ENCODE results near the gene PRPF31. TPM values are rescaled to one million over a fixed set of nuclear protein-coding genes. Genes with fewer than 3 reads are reported as not detected.

Gene PRPF31
- total RNA-seq, 1 experiment from 2014 or later, result 109 TPM

- H3K4me2 ChIP-seq, result peak overlapping the region; percentile 71
- H3K36me3 ChIP-seq (ENCODE audit: low read depth), result no peaks in the 10 kb centered on the region
- H3K79me2 ChIP-seq (ENCODE audit: low read depth), result peaks cover 12% of the 10 kb centered on the region
- ChIA-PET CTCF (no interaction called here), POLR2A (ENCODE audit: unreplicated experiment) (no interaction called here)
- H3K4me3 ChIP-seq, result peak overlapping the region; percentile 51; the same call in 1 of the 2 replicates
- H3K9me2 ChIP-seq (ENCODE audit: insufficient read depth), result no peaks in the 10 kb centered on the region
- intact Hi-C loops (cut with micrococcal nuclease; ENCODE audit: unreplicated experiment), result loop anchor here (1.0 to 10.0 kb wide), 2 partner anchors 9 to 302 kb away; partner anchors contain the start of gene LENG9
- H3K27me3 ChIP-seq (ENCODE audit: insufficient read depth, low read depth), result no peaks in the 10 kb centered on the region
- peaks cover 44% of the 10 kb centered on the region; the same call in 1 of the 2 replicates for H3F3A ChIP-seq (ENCODE audit: insufficient read depth, low read depth)
- peaks cover 29% of the 10 kb centered on the region for H3K4me1 ChIP-seq (replicated peaks; ENCODE audit: insufficient read depth)
- H3K9me3 ChIP-seq (ENCODE audit: insufficient read depth, low read depth), result no peaks in the 10 kb centered on the region
- no TSS peak for BruUV-seq (replicated peaks)
- H4K20me1 ChIP-seq (ENCODE audit: insufficient read depth), result peaks cover 8% of the 10 kb centered on the region; the same call in 1 of the 2 replicates
- TF ChIP-seq CTCF (conservative IDR thresholded peaks at IDR 0.05) (no peak), EZH2 (IDR thresholded peaks at IDR 0.05; ENCODE audit: low read depth) (no peak)
- peak in 1 of 2 experiments; percentile 25 for DNase-seq
- H3K27ac ChIP-seq, result no peak overlapping the region
- H2AFZ ChIP-seq, result no peak overlapping the region
These were observed 47.3 kb downstream of the PRPF31 start for GRCh38 chr19:54162884-54163283.

DNA sequence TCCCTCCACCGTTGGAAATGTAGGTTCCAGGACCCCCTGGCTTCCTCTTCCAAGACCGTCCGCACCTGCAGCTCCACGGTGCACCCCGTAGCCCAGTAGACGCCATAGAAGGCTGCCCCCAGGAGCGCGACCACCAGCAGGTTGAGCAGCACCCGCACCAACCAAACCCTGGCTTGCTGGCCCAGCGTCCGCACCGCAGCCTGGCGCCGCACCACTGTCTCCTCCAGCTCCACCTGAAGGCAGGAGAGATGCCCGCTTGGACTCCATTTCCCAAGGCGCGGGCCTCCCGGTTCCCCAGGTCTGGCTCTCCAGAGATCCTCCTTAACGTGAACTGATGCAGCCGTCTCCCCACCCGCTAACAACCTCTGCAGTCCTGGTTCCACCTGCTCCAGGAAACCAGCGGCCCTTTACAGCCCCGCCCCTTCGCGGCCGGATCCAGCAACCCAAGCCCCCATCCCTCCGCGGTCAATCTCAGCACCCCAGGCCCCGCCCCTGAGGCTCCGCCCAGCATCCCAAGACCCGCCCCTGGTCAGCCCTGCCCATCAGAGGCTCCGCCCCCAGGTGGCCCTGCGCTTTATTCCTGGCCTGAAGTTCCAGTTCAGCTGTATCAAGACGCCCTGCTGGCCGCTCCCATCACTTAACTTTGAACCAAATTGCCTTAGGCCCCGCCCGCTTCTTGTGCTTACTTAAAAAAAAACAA is 49.0 kb downstream of the PRPF31 start:
- intact Hi-C loops (cut with micrococcal nuclease; ENCODE audit: unreplicated experiment), result loop anchor here (10.0 kb wide), 1 partner anchor 300 kb away; the partner anchor contains the start of gene LENG9
- no peaks in the 10 kb centered on the region for H3K9me2 ChIP-seq (ENCODE audit: insufficient read depth)
- H3F3A ChIP-seq (ENCODE audit: insufficient read depth, low read depth), result peaks cover 32% of the 10 kb centered on the region; the same call in 1 of the 2 replicates
- no peaks in the 10 kb centered on the region for H3K27me3 ChIP-seq (ENCODE audit: insufficient read depth, low read depth)
- no TSS peak for BruUV-seq (replicated peaks)
- H3K79me2 ChIP-seq (ENCODE audit: low read depth), result no peaks in the 10 kb centered on the region
- H2AFZ ChIP-seq, result no peak overlapping the region
- peaks cover 21% of the 10 kb centered on the region for H3K4me1 ChIP-seq (replicated peaks; ENCODE audit: insufficient read depth)
- H4K20me1 ChIP-seq (ENCODE audit: insufficient read depth), result peaks cover 12% of the 10 kb centered on the region; the same call in 1 of the 2 replicates
- ChIA-PET POLR2A (ENCODE audit: unreplicated experiment) (interaction anchor here (0.7 kb wide), 1 partner anchor 25 kb away, joined by 3 read pairs; no protein-coding TSS in a partner anchor), CTCF (no interaction called here)
- no peak overlapping the region for H3K4me3 ChIP-seq
- no peak overlapping the region for H3K4me2 ChIP-seq
- H3K9me3 ChIP-seq (ENCODE audit: insufficient read depth, low read depth), result no peaks in the 10 kb centered on the region
- DNase-seq, result peak in 1 of 2 experiments; percentile 34
- H3K36me3 ChIP-seq (ENCODE audit: low read depth), result no peaks in the 10 kb centered on the region
- TF ChIP-seq CTCF (conservative IDR thresholded peaks at IDR 0.05), result no peak
- TF ChIP-seq EZH2 (IDR thresholded peaks at IDR 0.05; ENCODE audit: low read depth), result no peak
- H3K27ac ChIP-seq, result no peak overlapping the region

- no peak overlapping the region for H3K4me3 ChIP-seq
- ChIA-PET CTCF (no interaction called here), POLR2A (ENCODE audit: unreplicated experiment) (interaction anchor here (0.7 kb wide), 1 partner anchor 37 kb away, joined by 4 read pairs; no protein-coding TSS in a partner anchor)
- BruUV-seq (replicated peaks), result no TSS peak
- H3K36me3 ChIP-seq (ENCODE audit: low read depth), result no peaks in the 10 kb centered on the region
- H3K79me2 ChIP-seq (ENCODE audit: low read depth), result no peaks in the 10 kb centered on the region
- TF ChIP-seq EZH2 (IDR thresholded peaks at IDR 0.05; ENCODE audit: low read depth), result no peak
- intact Hi-C loops (cut with micrococcal nuclease; ENCODE audit: unreplicated experiment), result loop anchor here (10.0 kb wide), 1 partner anchor 300 kb away; the partner anchor contains the start of gene LENG9
- no peak for DNase-seq
- no peaks in the 10 kb centered on the region for H3K27me3 ChIP-seq (ENCODE audit: insufficient read depth, low read depth)
- peaks cover 34% of the 10 kb centered on the region; the same call in 1 of the 2 replicates for H3F3A ChIP-seq (ENCODE audit: insufficient read depth, low read depth)
- H3K4me2 ChIP-seq, result no peak overlapping the region
- peaks cover 12% of the 10 kb centered on the region; the same call in 1 of the 2 replicates for H4K20me1 ChIP-seq (ENCODE audit: insufficient read depth)
- H3K9me3 ChIP-seq (ENCODE audit: insufficient read depth, low read depth), result no peaks in the 10 kb centered on the region
- no peak overlapping the region for H3K27ac ChIP-seq
- H3K9me2 ChIP-seq (ENCODE audit: insufficient read depth), result no peaks in the 10 kb centered on the region
- no peak overlapping the region for H2AFZ ChIP-seq
- peaks cover 21% of the 10 kb centered on the region for H3K4me1 ChIP-seq (replicated peaks; ENCODE audit: insufficient read depth)
These were observed 49.7 kb downstream of the PRPF31 start for GRCh38 chr19:54165222-54165621.
